ENCODE data around the gene CHST11. TPM values are rescaled to one million over a fixed set of nuclear protein-coding genes. Genes with fewer than 3 reads are reported as not detected.

CHST11 gene
- total RNA-seq, 1 experiment from 2014 or later: 1.1 TPM

DNA sequence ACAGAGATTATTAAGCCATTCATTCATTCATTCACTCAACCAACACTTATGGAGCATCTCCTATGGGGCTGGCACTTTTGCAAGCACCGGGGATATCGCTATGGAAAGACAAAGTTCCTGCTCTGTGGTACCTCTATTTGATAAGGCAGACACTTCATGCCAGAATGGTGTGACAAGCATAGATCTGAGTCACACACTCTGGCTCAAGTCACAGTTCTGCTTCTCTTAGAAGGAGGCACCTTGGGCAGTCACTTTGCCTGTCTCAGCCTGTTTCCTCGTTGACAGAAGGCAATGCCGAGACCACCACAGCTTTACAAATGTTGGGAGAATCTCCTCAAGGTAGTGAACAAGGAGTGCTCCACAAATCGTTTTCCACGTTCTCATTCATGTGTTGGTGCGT, 296.1 kb downstream of the CHST11 start:
- no peak for DNase-seq (ENCODE audit: low spot score)
- POLR2A ChIA-PET (ENCODE audit: low non-redundant PET): no interaction called here
- Histone ChIP-seq H3K4me1 (ENCODE audit: insufficient read depth, low read length, poor library complexity, severe bottlenecking) (no peaks in the 10 kb centered on the region), H3K27me3 (replicated peaks; ENCODE audit: insufficient read depth, low read depth, low read length, poor library complexity) (no peaks in the 10 kb centered on the region), H3K36me3 (ENCODE audit: insufficient read depth, low read length, poor library complexity, severe bottlenecking) (no peaks in the 10 kb centered on the region), H3K9me3 (ENCODE audit: low read depth, low read length, poor library complexity, severe bottlenecking) (no peaks in the 10 kb centered on the region), H3K27ac (ENCODE audit: low read depth, low read length, poor library complexity, severe bottlenecking) (no peak overlapping the region), H3K4me3 (ENCODE audit: low read depth, low read length, poor library complexity, severe bottlenecking) (no peak overlapping the region)
- intact Hi-C loops (cut with micrococcal nuclease; ENCODE audit: unreplicated experiment): no loop called here
- no TSS peak for BruUV-seq (replicated peaks)
- CTCF ChIA-PET: no interaction called here
- TF ChIP-seq EZH2 (IDR thresholded peaks at IDR 0.05; ENCODE audit: borderline replicate concordance, low read depth, low read length, poor library complexity, severe bottlenecking) (no peak), CTCF (conservative IDR thresholded peaks at IDR 0.05; ENCODE audit: low read depth, low read length) (no peak)

GRCh38 chr12:104756901-104757300, 300.2 kb downstream of the CHST11 start:
- Histone ChIP-seq H3K27ac (ENCODE audit: low read depth, low read length, poor library complexity, severe bottlenecking) (no peak overlapping the region), H3K36me3 (ENCODE audit: insufficient read depth, low read length, poor library complexity, severe bottlenecking) (no peaks in the 10 kb centered on the region), H3K9me3 (ENCODE audit: low read depth, low read length, poor library complexity, severe bottlenecking) (no peaks in the 10 kb centered on the region), H3K27me3 (replicated peaks; ENCODE audit: insufficient read depth, low read depth, low read length, poor library complexity) (no peaks in the 10 kb centered on the region), H3K4me1 (ENCODE audit: insufficient read depth, low read length, poor library complexity, severe bottlenecking) (no peaks in the 10 kb centered on the region), H3K4me3 (ENCODE audit: low read depth, low read length, poor library complexity, severe bottlenecking) (no peak overlapping the region)
- intact Hi-C loops (cut with micrococcal nuclease; ENCODE audit: unreplicated experiment): no loop called here
- ChIA-PET CTCF (no interaction called here), POLR2A (ENCODE audit: low non-redundant PET) (no interaction called here)
- no TSS peak for BruUV-seq (replicated peaks)
- no peak for DNase-seq (ENCODE audit: low spot score)
- TF ChIP-seq EZH2 (IDR thresholded peaks at IDR 0.05; ENCODE audit: borderline replicate concordance, low read depth, low read length, poor library complexity, severe bottlenecking) (no peak), CTCF (conservative IDR thresholded peaks at IDR 0.05; ENCODE audit: low read depth, low read length) (no peak)

GRCh38 chr12:104758771-104759170, 302.0 kb downstream of the CHST11 start:
- BruUV-seq (replicated peaks): no TSS peak
- Histone ChIP-seq H3K27me3 (replicated peaks; ENCODE audit: insufficient read depth, low read depth, low read length, poor library complexity) (no peaks in the 10 kb centered on the region), H3K9me3 (ENCODE audit: low read depth, low read length, poor library complexity, severe bottlenecking) (no peaks in the 10 kb centered on the region), H3K4me3 (ENCODE audit: low read depth, low read length, poor library complexity, severe bottlenecking) (no peak overlapping the region), H3K4me1 (ENCODE audit: insufficient read depth, low read length, poor library complexity, severe bottlenecking) (no peaks in the 10 kb centered on the region), H3K27ac (ENCODE audit: low read depth, low read length, poor library complexity, severe bottlenecking) (no peak overlapping the region), H3K36me3 (ENCODE audit: insufficient read depth, low read length, poor library complexity, severe bottlenecking) (no peaks in the 10 kb centered on the region)
- TF ChIP-seq EZH2 (IDR thresholded peaks at IDR 0.05; ENCODE audit: borderline replicate concordance, low read depth, low read length, poor library complexity, severe bottlenecking) (no peak), CTCF (conservative IDR thresholded peaks at IDR 0.05; ENCODE audit: low read depth, low read length) (no peak)
- ChIA-PET CTCF (no interaction called here), POLR2A (ENCODE audit: low non-redundant PET) (no interaction called here)
- no peak for DNase-seq (ENCODE audit: low spot score)
- intact Hi-C loops (cut with micrococcal nuclease; ENCODE audit: unreplicated experiment): no loop called here

Measured in A673 (cell line).